GM12865 (cell line): ENCODE results near the gene NEK8.
A peak's percentile ranks its signal among the peaks of the same experiment; 100 is the strongest.

Experiments used
- DNase-seq: peaks from one replicate; pipeline ENCODE4 v3.0.0; 2010; ENCODE audit warnings: low read depth
- H3K4me3 ChIP-seq: 2 replicates; pipeline ENCODE4 v1.5.1; 2011; ENCODE audit warnings: mild to moderate bottlenecking, low read depth, low read length, control low read depth
- TF ChIP-seq, protein P1 (sequence below): IDR thresholded peaks from 2 replicates; pipeline ENCODE4 v1.5.1; 2011; ENCODE audit warnings: low read length, control low read depth, low read depth, inconsistent platforms; ENCODE audit not compliant: insufficient read depth; ENCODE audit errors: missing control alignments

NEK8 gene

GRCh38 chr17:28743243-28744103 is 14.9 kb downstream of the NEK8 start, which contains the start of gene TRAF4:
TSS of gene TRAF4 (plus strand) at chr17:28744011. CDS start at chr17:28744113, 102 bp downstream.
- H3K4me3 ChIP-seq, result peak within 1 kb of the TSS; percentile 98
- TF ChIP-seq, protein P1, sequence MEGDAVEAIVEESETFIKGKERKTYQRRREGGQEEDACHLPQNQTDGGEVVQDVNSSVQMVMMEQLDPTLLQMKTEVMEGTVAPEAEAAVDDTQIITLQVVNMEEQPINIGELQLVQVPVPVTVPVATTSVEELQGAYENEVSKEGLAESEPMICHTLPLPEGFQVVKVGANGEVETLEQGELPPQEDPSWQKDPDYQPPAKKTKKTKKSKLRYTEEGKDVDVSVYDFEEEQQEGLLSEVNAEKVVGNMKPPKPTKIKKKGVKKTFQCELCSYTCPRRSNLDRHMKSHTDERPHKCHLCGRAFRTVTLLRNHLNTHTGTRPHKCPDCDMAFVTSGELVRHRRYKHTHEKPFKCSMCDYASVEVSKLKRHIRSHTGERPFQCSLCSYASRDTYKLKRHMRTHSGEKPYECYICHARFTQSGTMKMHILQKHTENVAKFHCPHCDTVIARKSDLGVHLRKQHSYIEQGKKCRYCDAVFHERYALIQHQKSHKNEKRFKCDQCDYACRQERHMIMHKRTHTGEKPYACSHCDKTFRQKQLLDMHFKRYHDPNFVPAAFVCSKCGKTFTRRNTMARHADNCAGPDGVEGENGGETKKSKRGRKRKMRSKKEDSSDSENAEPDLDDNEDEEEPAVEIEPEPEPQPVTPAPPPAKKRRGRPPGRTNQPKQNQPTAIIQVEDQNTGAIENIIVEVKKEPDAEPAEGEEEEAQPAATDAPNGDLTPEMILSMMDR, result no peak
- peak; percentile 92 for DNase-seq

GRCh38 chr17:28744104-28744971 is 15.8 kb downstream of the NEK8 start:
- H3K4me3 ChIP-seq, result peak overlapping the region; percentile 98
- peak; percentile 81 for DNase-seq
- TF ChIP-seq, protein P1, result no peak

DNA sequence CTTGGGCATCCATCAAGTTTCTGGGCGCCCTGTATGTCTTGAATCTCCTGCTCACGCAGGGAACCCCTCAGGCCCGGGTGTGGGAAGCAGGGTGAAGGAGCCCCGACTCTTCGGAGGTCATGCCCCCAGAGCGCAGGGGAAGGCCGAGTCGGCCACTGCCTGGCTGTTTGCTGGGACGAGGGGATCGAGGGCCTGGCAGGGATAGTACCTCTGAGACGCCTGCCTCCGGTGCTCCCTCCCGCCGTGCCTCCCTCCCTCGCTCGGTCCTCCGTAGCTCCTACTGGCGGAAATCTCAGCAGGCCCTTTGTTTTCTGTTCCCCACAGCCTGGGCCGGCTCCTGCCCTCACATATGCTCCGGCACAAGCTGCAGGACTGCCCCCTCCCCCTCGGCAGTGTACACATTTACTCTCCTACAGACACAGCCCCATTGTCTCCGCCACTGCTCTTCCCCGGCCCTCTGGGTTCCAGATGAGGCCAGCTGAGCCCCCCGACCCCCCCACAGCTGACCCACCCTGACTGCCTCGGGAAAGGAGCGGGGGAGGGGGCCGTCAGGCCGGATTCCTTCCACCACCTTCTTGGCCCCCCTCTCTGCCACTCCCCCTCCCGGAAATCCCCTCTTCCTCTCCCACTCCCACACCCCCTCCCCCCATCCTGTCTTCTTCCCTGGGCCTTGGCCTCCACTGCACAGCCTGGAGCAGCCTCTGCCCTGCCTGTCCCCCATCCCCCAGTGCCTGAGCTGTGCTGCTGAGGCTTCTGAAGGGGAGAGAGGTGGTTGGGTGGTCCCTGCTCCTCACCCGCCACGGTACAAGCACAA is 16.6 kb downstream of the NEK8 start:
- TF ChIP-seq, protein P1, result no peak
- DNase-seq, result peak; percentile 65
- H3K4me3 ChIP-seq, result peak overlapping the region; percentile 98

GRCh38 chr17:28745786-28746411 is 17.3 kb downstream of the NEK8 start:
- no peak for DNase-seq
- TF ChIP-seq, protein P1, result no peak
- peak overlapping the region; percentile 98 for H3K4me3 ChIP-seq

DNA sequence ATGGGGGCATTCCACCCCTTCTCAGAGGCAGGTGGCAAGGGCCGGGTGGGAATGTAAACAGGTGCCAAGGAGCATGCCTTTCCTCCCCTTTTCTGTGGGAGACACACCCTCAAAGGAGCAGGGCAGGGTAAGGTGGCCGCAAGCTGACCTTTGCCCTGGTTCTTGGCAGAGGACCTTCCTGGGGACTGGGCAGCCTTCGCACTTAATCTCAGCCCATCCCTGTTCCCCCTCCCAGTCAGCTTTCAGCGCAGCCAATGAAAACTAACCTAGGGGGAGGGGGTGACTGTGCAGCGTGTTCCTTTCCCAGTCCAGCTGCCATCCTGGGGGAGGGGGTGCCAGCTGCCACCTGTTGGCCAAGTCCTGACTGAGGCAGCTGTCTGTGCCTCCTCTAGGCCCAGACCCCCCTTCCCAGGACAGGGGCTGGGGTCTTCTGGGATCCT is 18.0 kb downstream of the NEK8 start:
- TF ChIP-seq, protein P1, result no peak
- H3K4me3 ChIP-seq, result peak overlapping the region; percentile 98
- DNase-seq, result no peak

DNA sequence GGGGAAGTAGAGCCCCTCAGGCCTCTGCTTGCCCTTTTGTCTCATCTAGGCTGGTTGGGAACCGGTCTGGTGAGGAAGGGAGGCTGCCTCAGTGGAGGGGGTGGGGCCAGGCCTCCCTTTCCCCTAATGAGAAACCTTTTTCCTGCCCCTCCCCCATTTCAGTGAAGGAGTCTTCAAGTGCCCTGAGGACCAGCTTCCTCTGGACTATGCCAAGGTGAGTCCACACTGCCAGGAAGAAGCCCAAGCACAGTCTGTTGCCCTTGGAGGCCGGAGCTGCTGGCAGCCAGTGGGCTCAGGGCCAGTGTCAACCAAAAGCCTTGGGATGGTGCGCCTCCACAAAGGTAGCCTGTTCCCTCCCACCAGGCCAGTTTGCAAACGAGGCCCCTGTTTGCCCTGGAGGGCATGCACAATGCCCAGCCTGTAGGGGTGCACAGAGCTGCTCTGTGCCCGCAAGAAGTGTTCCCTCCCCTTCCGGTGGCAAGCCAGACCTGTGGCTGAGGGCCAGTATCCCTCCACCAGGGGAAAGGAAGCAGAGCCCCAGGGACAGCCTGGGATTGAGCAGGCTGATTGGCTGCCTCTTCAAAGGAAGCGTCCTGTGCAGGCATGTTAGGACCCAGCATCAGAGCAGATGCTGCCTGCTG is 18.6 kb downstream of the NEK8 start:
- TF ChIP-seq, protein P1, result no peak
- DNase-seq, result peak; percentile 21
- peak overlapping the region; percentile 98 for H3K4me3 ChIP-seq
